ENCODE data around the gene C9orf78.
A peak's percentile ranks its signal among the peaks of the same experiment; 100 is the strongest.

- no peak for TF ChIP-seq RNF2 (IDR thresholded peaks at IDR 0.05)
- TF ChIP-seq PTRF (tag; IDR thresholded peaks at IDR 0.05), result no peak
- no peak for TF ChIP-seq ZBED1 (IDR thresholded peaks at IDR 0.05)
- TF ChIP-seq JUND (IDR thresholded peaks at IDR 0.05; ENCODE audit: borderline replicate concordance, low read depth, low read length), result no peak
- no peak for TF ChIP-seq JUND (tag; IDR thresholded peaks at IDR 0.05; ENCODE audit: borderline replicate concordance, low read depth, low read length)
- TF ChIP-seq ZNF696 (CRISPR knock-in tag; conservative IDR thresholded peaks at IDR 0.05), result no peak
- no peak for TF ChIP-seq DNMT1 (IDR thresholded peaks at IDR 0.05)
- TF ChIP-seq ATF6 (CRISPR knock-in tag; IDR thresholded peaks at IDR 0.05), result no peak
- peak; percentile 93 for TF ChIP-seq HDAC2 (IDR thresholded peaks at IDR 0.05)
- no peak for TF ChIP-seq CTCF (IDR thresholded peaks at IDR 0.05 in 2 of 3, conservative IDR thresholded peaks at IDR 0.05 in 1 of 3; ENCODE audit: insufficient read depth in 2 of 3, low read depth in 1 of 3, low read length in 3 of 3)
- TF ChIP-seq POLR2AphosphoS2 (IDR thresholded peaks at IDR 0.05; ENCODE audit: low read length), result no peak; the same call in 1 of the 2 replicates
Observed at GRCh38 chr9:129826759-129827158, 8.3 kb downstream of the C9orf78 start.
